Measurements from ENCODE around the gene CMAS. TPM values are rescaled to one million over a fixed set of nuclear protein-coding genes. Genes with fewer than 3 reads are reported as not detected.

CMAS gene
- total RNA-seq, 3 donors from 2014 or later = 20.6 to 26.5 (median 25.6) TPM

DNA sequence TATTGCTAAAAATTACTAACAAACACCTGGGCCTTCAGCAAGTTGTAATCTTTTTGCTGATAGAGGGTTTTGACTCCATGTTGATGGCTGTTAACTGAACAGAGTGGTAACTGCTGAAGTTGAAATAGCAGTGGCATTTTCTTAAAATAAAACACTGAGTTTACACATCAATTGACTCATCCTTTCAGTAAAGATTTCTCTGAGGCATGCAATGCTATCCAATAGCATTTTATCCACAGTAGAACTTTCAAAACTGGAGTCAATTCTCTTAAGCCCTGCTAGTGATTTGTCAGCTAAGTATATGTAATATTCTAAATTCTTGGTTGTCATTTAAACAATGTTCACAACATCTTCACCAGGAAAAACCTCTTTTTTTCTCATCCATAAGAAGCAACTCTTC, 59.5 kb downstream of the CMAS start:
- Histone ChIP-seq H3K9me3 (no peaks in the 10 kb centered on the region), H3K36me3 (no peaks in the 10 kb centered on the region), H3K27me3 (no peaks in the 10 kb centered on the region), H3K4me3 (no peak overlapping the region), H3K4me1 (no peaks in the 10 kb centered on the region), H3K27ac (no peak overlapping the region)
- TF ChIP-seq CTCF (IDR thresholded peaks at IDR 0.05) (no peak), POLR2A (IDR thresholded peaks at IDR 0.05) (no peak), POLR2AphosphoS5 (IDR thresholded peaks at IDR 0.05) (no peak)
- intact Hi-C loops (cut with DNase I; ENCODE audit: low total_unique reads) = no loop called here
- DNase-seq (ENCODE audit: low spot score in 2 of 2) = no peak

DNA sequence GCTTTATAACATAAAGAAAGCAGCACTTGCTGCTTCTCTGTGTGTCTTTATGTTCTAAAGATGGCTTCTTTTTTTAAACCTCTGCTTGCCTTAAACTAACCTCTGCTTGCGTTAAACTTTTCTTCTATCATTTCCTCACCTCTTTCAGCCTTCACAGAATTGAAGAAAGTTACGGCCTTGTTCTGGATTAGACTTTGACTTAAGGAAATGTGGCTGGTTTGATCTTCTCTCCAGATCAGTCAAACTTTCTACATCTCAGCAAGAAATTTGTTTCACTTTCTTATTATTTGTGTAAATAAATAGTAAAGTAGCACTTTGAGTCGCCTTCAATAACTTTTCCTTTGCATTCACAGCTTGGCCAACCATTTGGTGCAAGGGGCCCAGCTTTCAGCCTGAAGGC, 64.2 kb downstream of the CMAS start:
- H3K36me3 ChIP-seq = no peaks in the 10 kb centered on the region
- H3K9me3 ChIP-seq = no peaks in the 10 kb centered on the region
- no peak overlapping the region for H3K27ac ChIP-seq
- H3K4me1 ChIP-seq = no peaks in the 10 kb centered on the region
- H3K4me3 ChIP-seq = no peak overlapping the region
- intact Hi-C loops (cut with DNase I; ENCODE audit: low total_unique reads) = no loop called here
- no peak for DNase-seq (ENCODE audit: low spot score in 2 of 2)
- H3K27me3 ChIP-seq = no peaks in the 10 kb centered on the region
- TF ChIP-seq CTCF (IDR thresholded peaks at IDR 0.05) = no peak
- TF ChIP-seq POLR2A (IDR thresholded peaks at IDR 0.05) = no peak
- TF ChIP-seq POLR2AphosphoS5 (IDR thresholded peaks at IDR 0.05) = no peak

Other genes starting within 250 kb of the CMAS start
- gene ABCC9, start 104.8 kb upstream of the CMAS start, total RNA-seq = 10 to 100 TPM; 10.2 to 52.0 (median 27.5) TPM